WTC11 (cell line): ENCODE data around the gene CLEC4D. TPM values are rescaled to one million over a fixed set of nuclear protein-coding genes. Genes with fewer than 3 reads are reported as not detected.

Source experiments
- ATAC-seq: fragments of 200-7000 bp; cut with Tn5 transposase; 2 replicates; pipeline ENCODE4 v1.10.0; 2021; ENCODE audit warnings: mild to moderate bottlenecking, moderate library complexity
- CTCF ChIA-PET: fragments of 300-600 bp; sonication (Branson Sonifier 250); formaldehyde crosslinking; loops from one replicate; lab custom pipeline; 2021; ENCODE audit warnings: antibody characterized with exemption; lab: Charles Lee
- POLR2A ChIA-PET: fragments of 350-600 bp; sonication (Branson Sonifier 250); formaldehyde crosslinking; loops from one replicate; lab custom pipeline; 2021; ENCODE audit warnings: antibody characterized with exemption; lab: Charles Lee
- DNase-seq: peaks from one replicate; pipeline ENCODE4 v3.0.0; 2021; ENCODE audit warnings: low spot score
- H3K27ac Mint-ChIP-seq: 2 replicates; pipeline ENCODE4 v1.8.0; 2021; ENCODE audit warnings: mixed read lengths
- H3K27me3 Mint-ChIP-seq: 2 replicates; pipeline ENCODE4 v1.8.0; 2021; ENCODE audit warnings: low read depth, mild to moderate bottlenecking, moderate library complexity, mixed read lengths
- H3K36me3 Mint-ChIP-seq: 2 replicates; pipeline ENCODE4 v1.8.0; 2021; ENCODE audit warnings: mixed read lengths
- H3K4me1 Mint-ChIP-seq: 2 replicates; pipeline ENCODE4 v1.8.0; 2022; ENCODE audit warnings: mixed read lengths
- H3K4me3 Mint-ChIP-seq: 2 replicates; pipeline ENCODE4 v1.8.0; 2021; ENCODE audit warnings: mild to moderate bottlenecking, moderate library complexity, mixed read lengths
- H3K9me3 Mint-ChIP-seq: 2 replicates; pipeline ENCODE4 v1.8.0; 2021; ENCODE audit warnings: mixed read lengths
- ATF3 ChIP-seq: sonication (generic); formaldehyde crosslinking; conservative IDR thresholded peaks from 2 replicates; pipeline ENCODE4 v1.8.1; 2022; ENCODE audit warnings: mild to moderate bottlenecking, missing genetic modification reagents
- CDX4 ChIP-seq: fragments of 250-450 bp; sonication (Bioruptor Pico); IDR thresholded peaks from 2 replicates; pipeline ENCODE4 v1.9.0; 2021; ENCODE audit warnings: moderate library complexity, mild to moderate bottlenecking, inconsistent platforms, borderline replicate concordance
- EMX1 ChIP-seq: fragments of 250-450 bp; sonication (Bioruptor Pico); IDR thresholded peaks from 2 replicates; pipeline ENCODE4 v1.8.0; 2021; ENCODE audit warnings: mild to moderate bottlenecking
- ESRRA ChIP-seq: sonication (generic); formaldehyde crosslinking; IDR thresholded peaks from 2 replicates; pipeline ENCODE4 v1.8.1; 2022; ENCODE audit warnings: mild to moderate bottlenecking, missing genetic modification reagents, borderline replicate concordance
- FOXK1 ChIP-seq: sonication (generic); formaldehyde crosslinking; IDR thresholded peaks from 2 replicates; pipeline ENCODE4 v1.8.0; 2022; ENCODE audit warnings: mild to moderate bottlenecking, moderate library complexity, missing genetic modification reagents
- RORB ChIP-seq: fragments of 250-450 bp; sonication (Bioruptor Pico); IDR thresholded peaks from 2 replicates; pipeline ENCODE4 v1.9.0; 2021; ENCODE audit warnings: mild to moderate bottlenecking
- SMAD3 ChIP-seq: sonication (generic); formaldehyde crosslinking; IDR thresholded peaks from 2 replicates; pipeline ENCODE4 v1.8.0; 2022; ENCODE audit warnings: missing genetic modification reagents, mild to moderate bottlenecking, borderline replicate concordance
- SMAD4 ChIP-seq: sonication (generic); formaldehyde crosslinking; IDR thresholded peaks from 2 replicates; pipeline ENCODE4 v1.8.0; 2022; ENCODE audit warnings: mild to moderate bottlenecking, missing genetic modification reagents
- TEAD1 ChIP-seq: sonication (generic); formaldehyde crosslinking; IDR thresholded peaks from 2 replicates; pipeline ENCODE4 v1.8.0; 2022; ENCODE audit warnings: mild to moderate bottlenecking, missing genetic modification reagents
- TEAD4 ChIP-seq: sonication (generic); formaldehyde crosslinking; IDR thresholded peaks from 2 replicates; pipeline ENCODE4 v1.8.0; 2022; ENCODE audit warnings: mild to moderate bottlenecking, missing genetic modification reagents
- USF2 ChIP-seq: sonication (generic); formaldehyde crosslinking; IDR thresholded peaks from 2 replicates; pipeline ENCODE4 v1.8.1; 2023; ENCODE audit warnings: mild to moderate bottlenecking, missing genetic modification reagents, moderate library complexity
- ZNF121 ChIP-seq: sonication (generic); formaldehyde crosslinking; IDR thresholded peaks from 2 replicates; pipeline ENCODE4 v1.8.0; 2023; ENCODE audit warnings: missing genetic modification reagents
- ZNF232 ChIP-seq: sonication (generic); formaldehyde crosslinking; IDR thresholded peaks from 2 replicates; pipeline ENCODE4 v1.8.0; 2022; ENCODE audit warnings: mild to moderate bottlenecking, missing genetic modification reagents
- ZNF281 ChIP-seq: sonication (generic); formaldehyde crosslinking; IDR thresholded peaks from 2 replicates; pipeline ENCODE4 v1.8.0; 2023; ENCODE audit warnings: mild to moderate bottlenecking, missing genetic modification reagents
- ZNF425 ChIP-seq: fragments of 250-450 bp; sonication (Bioruptor Pico); conservative IDR thresholded peaks from 2 replicates; pipeline ENCODE4 v1.9.0; 2021; ENCODE audit warnings: mild to moderate bottlenecking
- total RNA-seq: library from RNA; stranded (reverse); gene quantifications from 3 replicates; pipeline ENCODE4 v1.2.3, GENCODE V29; 2021
- TF ChIP-seq, protein P1 (sequence below): sonication (generic); formaldehyde crosslinking; IDR thresholded peaks from 2 replicates; pipeline ENCODE4 v1.8.1; 2022; ENCODE audit warnings: low read depth, missing genetic modification reagents, borderline replicate concordance
- TF ChIP-seq, protein P2 (sequence below): sonication (generic); formaldehyde crosslinking; IDR thresholded peaks from 2 replicates; pipeline ENCODE4 v1.8.1; 2023; ENCODE audit warnings: mild to moderate bottlenecking, missing genetic modification reagents, borderline replicate concordance
- TF ChIP-seq, protein P3 (sequence below): sonication (generic); formaldehyde crosslinking; IDR thresholded peaks from 2 replicates; pipeline ENCODE4 v1.8.0; 2023; ENCODE audit warnings: missing genetic modification reagents, mild to moderate bottlenecking, borderline replicate concordance

CLEC4D gene
- total RNA-seq, 1 experiment from 2014 or later: 0.09 TPM

GRCh38 chr12:8547645-8548044 is 34.3 kb downstream of the CLEC4D start (continued):
- TF ChIP-seq ZNF425 (CRISPR knock-in tag): no peak
- no peak for TF ChIP-seq SMAD3
- TF ChIP-seq, protein P1, sequence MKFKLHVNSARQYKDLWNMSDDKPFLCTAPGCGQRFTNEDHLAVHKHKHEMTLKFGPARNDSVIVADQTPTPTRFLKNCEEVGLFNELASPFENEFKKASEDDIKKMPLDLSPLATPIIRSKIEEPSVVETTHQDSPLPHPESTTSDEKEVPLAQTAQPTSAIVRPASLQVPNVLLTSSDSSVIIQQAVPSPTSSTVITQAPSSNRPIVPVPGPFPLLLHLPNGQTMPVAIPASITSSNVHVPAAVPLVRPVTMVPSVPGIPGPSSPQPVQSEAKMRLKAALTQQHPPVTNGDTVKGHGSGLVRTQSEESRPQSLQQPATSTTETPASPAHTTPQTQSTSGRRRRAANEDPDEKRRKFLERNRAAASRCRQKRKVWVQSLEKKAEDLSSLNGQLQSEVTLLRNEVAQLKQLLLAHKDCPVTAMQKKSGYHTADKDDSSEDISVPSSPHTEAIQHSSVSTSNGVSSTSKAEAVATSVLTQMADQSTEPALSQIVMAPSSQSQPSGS (CRISPR knock-in tag): no peak
- TF ChIP-seq, protein P2, sequence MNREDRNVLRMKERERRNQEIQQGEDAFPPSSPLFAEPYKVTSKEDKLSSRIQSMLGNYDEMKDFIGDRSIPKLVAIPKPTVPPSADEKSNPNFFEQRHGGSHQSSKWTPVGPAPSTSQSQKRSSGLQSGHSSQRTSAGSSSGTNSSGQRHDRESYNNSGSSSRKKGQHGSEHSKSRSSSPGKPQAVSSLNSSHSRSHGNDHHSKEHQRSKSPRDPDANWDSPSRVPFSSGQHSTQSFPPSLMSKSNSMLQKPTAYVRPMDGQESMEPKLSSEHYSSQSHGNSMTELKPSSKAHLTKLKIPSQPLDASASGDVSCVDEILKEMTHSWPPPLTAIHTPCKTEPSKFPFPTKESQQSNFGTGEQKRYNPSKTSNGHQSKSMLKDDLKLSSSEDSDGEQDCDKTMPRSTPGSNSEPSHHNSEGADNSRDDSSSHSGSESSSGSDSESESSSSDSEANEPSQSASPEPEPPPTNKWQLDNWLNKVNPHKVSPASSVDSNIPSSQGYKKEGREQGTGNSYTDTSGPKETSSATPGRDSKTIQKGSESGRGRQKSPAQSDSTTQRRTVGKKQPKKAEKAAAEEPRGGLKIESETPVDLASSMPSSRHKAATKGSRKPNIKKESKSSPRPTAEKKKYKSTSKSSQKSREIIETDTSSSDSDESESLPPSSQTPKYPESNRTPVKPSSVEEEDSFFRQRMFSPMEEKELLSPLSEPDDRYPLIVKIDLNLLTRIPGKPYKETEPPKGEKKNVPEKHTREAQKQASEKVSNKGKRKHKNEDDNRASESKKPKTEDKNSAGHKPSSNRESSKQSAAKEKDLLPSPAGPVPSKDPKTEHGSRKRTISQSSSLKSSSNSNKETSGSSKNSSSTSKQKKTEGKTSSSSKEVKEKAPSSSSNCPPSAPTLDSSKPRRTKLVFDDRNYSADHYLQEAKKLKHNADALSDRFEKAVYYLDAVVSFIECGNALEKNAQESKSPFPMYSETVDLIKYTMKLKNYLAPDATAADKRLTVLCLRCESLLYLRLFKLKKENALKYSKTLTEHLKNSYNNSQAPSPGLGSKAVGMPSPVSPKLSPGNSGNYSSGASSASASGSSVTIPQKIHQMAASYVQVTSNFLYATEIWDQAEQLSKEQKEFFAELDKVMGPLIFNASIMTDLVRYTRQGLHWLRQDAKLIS (CRISPR knock-in tag): no peak
- no peak for TF ChIP-seq EMX1 (CRISPR knock-in tag)
- no peak for TF ChIP-seq FOXK1 (CRISPR knock-in tag)
- TF ChIP-seq, all 79 proteins: peak for 0

- DNase-seq (no peak), ATAC-seq (no peak)
- no peak overlapping the region for H3K4me3 Mint-ChIP-seq
- no peaks in the 10 kb centered on the region for H3K36me3 Mint-ChIP-seq
- H3K9me3 Mint-ChIP-seq: peaks cover 6% of the 10 kb centered on the region; the same call in 1 of the 2 replicates
- POLR2A ChIA-PET: no interaction called here
- H3K4me1 Mint-ChIP-seq: 0 out of 2 replicates have a peak, but pooled peaks cover 5% of the 10 kb centered on the region
- CTCF ChIA-PET: no interaction called here
- no peaks in the 10 kb centered on the region; the same call in 1 of the 2 replicates for H3K27me3 Mint-ChIP-seq
- no peak overlapping the region for H3K27ac Mint-ChIP-seq
- TF ChIP-seq SMAD4 (CRISPR knock-in tag) (no peak), ATF3 (CRISPR knock-in tag) (no peak), ESRRA (no peak), CDX4 (CRISPR knock-in tag) (no peak), TEAD4 (CRISPR knock-in tag) (no peak), RORB (CRISPR knock-in tag) (no peak), ZNF232 (CRISPR knock-in tag) (no peak), ZNF121 (no peak), USF2 (CRISPR knock-in tag) (no peak), TEAD1 (CRISPR knock-in tag) (no peak), ZNF281 (CRISPR knock-in tag) (no peak)
- TF ChIP-seq, protein P3, sequence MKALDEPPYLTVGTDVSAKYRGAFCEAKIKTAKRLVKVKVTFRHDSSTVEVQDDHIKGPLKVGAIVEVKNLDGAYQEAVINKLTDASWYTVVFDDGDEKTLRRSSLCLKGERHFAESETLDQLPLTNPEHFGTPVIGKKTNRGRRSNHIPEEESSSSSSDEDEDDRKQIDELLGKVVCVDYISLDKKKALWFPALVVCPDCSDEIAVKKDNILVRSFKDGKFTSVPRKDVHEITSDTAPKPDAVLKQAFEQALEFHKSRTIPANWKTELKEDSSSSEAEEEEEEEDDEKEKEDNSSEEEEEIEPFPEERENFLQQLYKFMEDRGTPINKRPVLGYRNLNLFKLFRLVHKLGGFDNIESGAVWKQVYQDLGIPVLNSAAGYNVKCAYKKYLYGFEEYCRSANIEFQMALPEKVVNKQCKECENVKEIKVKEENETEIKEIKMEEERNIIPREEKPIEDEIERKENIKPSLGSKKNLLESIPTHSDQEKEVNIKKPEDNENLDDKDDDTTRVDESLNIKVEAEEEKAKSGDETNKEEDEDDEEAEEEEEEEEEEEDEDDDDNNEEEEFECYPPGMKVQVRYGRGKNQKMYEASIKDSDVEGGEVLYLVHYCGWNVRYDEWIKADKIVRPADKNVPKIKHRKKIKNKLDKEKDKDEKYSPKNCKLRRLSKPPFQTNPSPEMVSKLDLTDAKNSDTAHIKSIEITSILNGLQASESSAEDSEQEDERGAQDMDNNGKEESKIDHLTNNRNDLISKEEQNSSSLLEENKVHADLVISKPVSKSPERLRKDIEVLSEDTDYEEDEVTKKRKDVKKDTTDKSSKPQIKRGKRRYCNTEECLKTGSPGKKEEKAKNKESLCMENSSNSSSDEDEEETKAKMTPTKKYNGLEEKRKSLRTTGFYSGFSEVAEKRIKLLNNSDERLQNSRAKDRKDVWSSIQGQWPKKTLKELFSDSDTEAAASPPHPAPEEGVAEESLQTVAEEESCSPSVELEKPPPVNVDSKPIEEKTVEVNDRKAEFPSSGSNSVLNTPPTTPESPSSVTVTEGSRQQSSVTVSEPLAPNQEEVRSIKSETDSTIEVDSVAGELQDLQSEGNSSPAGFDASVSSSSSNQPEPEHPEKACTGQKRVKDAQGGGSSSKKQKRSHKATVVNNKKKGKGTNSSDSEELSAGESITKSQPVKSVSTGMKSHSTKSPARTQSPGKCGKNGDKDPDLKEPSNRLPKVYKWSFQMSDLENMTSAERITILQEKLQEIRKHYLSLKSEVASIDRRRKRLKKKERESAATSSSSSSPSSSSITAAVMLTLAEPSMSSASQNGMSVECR (CRISPR knock-in tag): no peak
These were observed 34.9 kb downstream of the CLEC4D start for GRCh38 chr12:8548192-8548591.
